Uterus (tissue), 2 donors: ENCODE measurements around the gene NBEA.

ENCODE experiments used
- POLR2A ChIP-seq, 2 donors: fragments of 450-650 bp; IDR thresholded peaks; one replicate each; pipeline ENCODE4 v1.6.1; 2016; ENCODE audit warnings: antibody characterized with exemption in 2 of 2, mild to moderate bottlenecking in 1 of 2, moderate library complexity in 1 of 2
- TF ChIP-seq, protein P1 (sequence below), 4 experiments: fragments of 200-600 bp in 2 of 4; fragments of 450-650 bp in 2 of 4; sonication (generic) in 2 of 4; IDR thresholded peaks; one replicate each; pipeline ENCODE4 v1.5.1; 2016 to 2019; ENCODE audit warnings: antibody characterized with exemption in 4 of 4, mild to moderate bottlenecking in 2 of 4, moderate library complexity in 1 of 4

DNA sequence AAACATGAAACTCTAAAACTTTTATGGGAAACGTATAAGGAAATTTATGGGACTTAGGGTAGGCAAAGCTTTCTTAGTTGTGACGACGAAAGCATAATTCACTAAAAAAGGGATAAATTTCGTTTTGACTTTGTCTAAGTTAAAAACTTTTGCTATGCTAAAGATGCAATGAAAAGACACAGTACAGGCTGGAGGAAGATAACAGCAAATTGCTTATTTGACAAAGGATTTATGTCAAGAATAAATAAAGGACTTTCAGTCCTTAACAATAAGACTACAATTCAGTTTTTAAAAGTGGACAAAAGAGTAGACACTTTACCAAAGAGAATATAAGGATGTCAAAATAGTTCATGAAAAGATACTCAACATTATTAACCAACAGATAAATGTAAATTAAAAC is 150.2 kb downstream of the NBEA start:
- TF ChIP-seq POLR2A (IDR thresholded peaks at IDR 0.05), result no peak
- TF ChIP-seq, protein P1, sequence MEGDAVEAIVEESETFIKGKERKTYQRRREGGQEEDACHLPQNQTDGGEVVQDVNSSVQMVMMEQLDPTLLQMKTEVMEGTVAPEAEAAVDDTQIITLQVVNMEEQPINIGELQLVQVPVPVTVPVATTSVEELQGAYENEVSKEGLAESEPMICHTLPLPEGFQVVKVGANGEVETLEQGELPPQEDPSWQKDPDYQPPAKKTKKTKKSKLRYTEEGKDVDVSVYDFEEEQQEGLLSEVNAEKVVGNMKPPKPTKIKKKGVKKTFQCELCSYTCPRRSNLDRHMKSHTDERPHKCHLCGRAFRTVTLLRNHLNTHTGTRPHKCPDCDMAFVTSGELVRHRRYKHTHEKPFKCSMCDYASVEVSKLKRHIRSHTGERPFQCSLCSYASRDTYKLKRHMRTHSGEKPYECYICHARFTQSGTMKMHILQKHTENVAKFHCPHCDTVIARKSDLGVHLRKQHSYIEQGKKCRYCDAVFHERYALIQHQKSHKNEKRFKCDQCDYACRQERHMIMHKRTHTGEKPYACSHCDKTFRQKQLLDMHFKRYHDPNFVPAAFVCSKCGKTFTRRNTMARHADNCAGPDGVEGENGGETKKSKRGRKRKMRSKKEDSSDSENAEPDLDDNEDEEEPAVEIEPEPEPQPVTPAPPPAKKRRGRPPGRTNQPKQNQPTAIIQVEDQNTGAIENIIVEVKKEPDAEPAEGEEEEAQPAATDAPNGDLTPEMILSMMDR (IDR thresholded peaks at IDR 0.05), result no peak
